ENCODE measurements around the gene PCBD1. TPM values are rescaled to one million over a fixed set of nuclear protein-coding genes. Genes with fewer than 3 reads are reported as not detected.

Gene PCBD1
- total RNA-seq, 1 experiment from 2014 or later = 52.4 TPM

GRCh38 chr10:70886921-70887665 lies 1.3 kb downstream of the PCBD1 start:
- Mint-ChIP-seq H3K27ac (ENCODE audit: low read depth, unreplicated experiment) (peak overlapping the region; percentile 39), H3K9me3 (ENCODE audit: unreplicated experiment) (no peaks in the 10 kb centered on the region), H3K4me3 (ENCODE audit: unreplicated experiment) (peak overlapping the region; percentile 72), H3K4me1 (ENCODE audit: insufficient read depth, unreplicated experiment) (peaks cover 12% of the 10 kb centered on the region), H3K36me3 (ENCODE audit: insufficient read depth, unreplicated experiment) (peaks cover 13% of the 10 kb centered on the region), H3K27me3 (ENCODE audit: insufficient read depth, unreplicated experiment) (no peaks in the 10 kb centered on the region)
- intact Hi-C loops (cut with micrococcal nuclease) = no loop called here
- no peak for DNase-seq (ENCODE audit: unreplicated experiment)
- TF ChIP-seq CTCF (IDR thresholded peaks at IDR 0.05; ENCODE audit: unreplicated experiment) = no peak
- TSS peak; percentile 11 for BruUV-seq (replicated peaks)
- POLR2A ChIA-PET = interaction anchor here (0.6 to 2.6 kb wide), 4 partner anchors 10 to 349 kb away, joined by 3 to 8 read pairs (median 5); no protein-coding TSS in a partner anchor
- CTCF ChIA-PET = interaction anchor here (0.5 to 2.1 kb wide), 7 partner anchors 8 to 510 kb away, joined by 3 to 6 read pairs (median 3); no protein-coding TSS in a partner anchor

- intact Hi-C loops (cut with micrococcal nuclease) = no loop called here
- Mint-ChIP-seq H3K4me3 (ENCODE audit: unreplicated experiment) (no peak overlapping the region), H3K4me1 (ENCODE audit: insufficient read depth, unreplicated experiment) (peaks cover 6% of the 10 kb centered on the region), H3K9me3 (ENCODE audit: unreplicated experiment) (no peaks in the 10 kb centered on the region), H3K27ac (ENCODE audit: low read depth, unreplicated experiment) (peak overlapping the region; percentile 51), H3K36me3 (ENCODE audit: insufficient read depth, unreplicated experiment) (peaks cover 19% of the 10 kb centered on the region), H3K27me3 (ENCODE audit: insufficient read depth, unreplicated experiment) (no peaks in the 10 kb centered on the region)
- POLR2A ChIA-PET = interaction anchor here (1.1 to 2.6 kb wide), 3 partner anchors 9 to 82 kb away, joined by 4 to 8 read pairs (median 6); no protein-coding TSS in a partner anchor
- no peak for DNase-seq (ENCODE audit: unreplicated experiment)
- CTCF ChIA-PET = interaction anchor here (0.5 to 2.1 kb wide), 6 partner anchors 9 to 372 kb away, joined by 3 to 6 read pairs (median 4); no protein-coding TSS in a partner anchor
- BruUV-seq (replicated peaks) = no TSS peak
- no peak for TF ChIP-seq CTCF (IDR thresholded peaks at IDR 0.05; ENCODE audit: unreplicated experiment)
Measured at GRCh38 chr10:70885931-70886903, 2.1 kb downstream of the PCBD1 start.

GRCh38 chr10:70885481-70885880 lies 2.9 kb downstream of the PCBD1 start:
- H3K27me3 Mint-ChIP-seq (ENCODE audit: insufficient read depth, unreplicated experiment) = no peaks in the 10 kb centered on the region
- BruUV-seq (replicated peaks) = no TSS peak
- no peak for TF ChIP-seq CTCF (IDR thresholded peaks at IDR 0.05; ENCODE audit: unreplicated experiment)
- intact Hi-C loops (cut with micrococcal nuclease) = no loop called here
- ChIA-PET CTCF (interaction anchor here (0.9 to 1.6 kb wide), 2 partner anchors 8 to 21 kb away, joined by 3 to 5 read pairs; no protein-coding TSS in a partner anchor), POLR2A (interaction anchor here (1.5 kb wide), 1 partner anchor 9 kb away, joined by 6 read pairs; no protein-coding TSS in a partner anchor)
- peaks cover 5% of the 10 kb centered on the region for H3K4me1 Mint-ChIP-seq (ENCODE audit: insufficient read depth, unreplicated experiment)
- DNase-seq (ENCODE audit: unreplicated experiment) = no peak
- no peaks in the 10 kb centered on the region for H3K9me3 Mint-ChIP-seq (ENCODE audit: unreplicated experiment)
- no peak overlapping the region for H3K4me3 Mint-ChIP-seq (ENCODE audit: unreplicated experiment)
- H3K27ac Mint-ChIP-seq (ENCODE audit: low read depth, unreplicated experiment) = peak overlapping the region; percentile 51
- peaks cover 19% of the 10 kb centered on the region for H3K36me3 Mint-ChIP-seq (ENCODE audit: insufficient read depth, unreplicated experiment)

Data from MCF 10A (cell line).